WTC11 (cell line): ENCODE results near the gene MFSD1. TPM values are rescaled to one million over a fixed set of nuclear protein-coding genes. Genes with fewer than 3 reads are reported as not detected.

ENCODE experiments used
- ATAC-seq: fragments of 200-7000 bp; cut with Tn5 transposase; 2 replicates; pipeline ENCODE4 v1.10.0; 2021; ENCODE audit warnings: mild to moderate bottlenecking, moderate library complexity
- CTCF ChIA-PET: fragments of 300-600 bp; sonication (Branson Sonifier 250); formaldehyde crosslinking; loops from one replicate; lab custom pipeline; 2021; ENCODE audit warnings: antibody characterized with exemption; lab: Charles Lee
- POLR2A ChIA-PET: fragments of 350-600 bp; sonication (Branson Sonifier 250); formaldehyde crosslinking; loops from one replicate; lab custom pipeline; 2021; ENCODE audit warnings: antibody characterized with exemption; lab: Charles Lee
- DNase-seq: peaks from one replicate; pipeline ENCODE4 v3.0.0; 2021; ENCODE audit warnings: low spot score
- H3K27ac Mint-ChIP-seq: 2 replicates; pipeline ENCODE4 v1.8.0; 2021; ENCODE audit warnings: mixed read lengths
- H3K27me3 Mint-ChIP-seq: 2 replicates; pipeline ENCODE4 v1.8.0; 2021; ENCODE audit warnings: low read depth, mild to moderate bottlenecking, moderate library complexity, mixed read lengths
- H3K36me3 Mint-ChIP-seq: 2 replicates; pipeline ENCODE4 v1.8.0; 2021; ENCODE audit warnings: mixed read lengths
- H3K4me1 Mint-ChIP-seq: 2 replicates; pipeline ENCODE4 v1.8.0; 2022; ENCODE audit warnings: mixed read lengths
- H3K4me3 Mint-ChIP-seq: 2 replicates; pipeline ENCODE4 v1.8.0; 2021; ENCODE audit warnings: mild to moderate bottlenecking, moderate library complexity, mixed read lengths
- H3K9me3 Mint-ChIP-seq: 2 replicates; pipeline ENCODE4 v1.8.0; 2021; ENCODE audit warnings: mixed read lengths
- CREB1 ChIP-seq: sonication (generic); formaldehyde crosslinking; IDR thresholded peaks from 2 replicates; pipeline ENCODE4 v1.8.0; 2023; ENCODE audit warnings: mild to moderate bottlenecking, missing genetic modification reagents
- FOXJ3 ChIP-seq: sonication (generic); formaldehyde crosslinking; IDR thresholded peaks from 2 replicates; pipeline ENCODE4 v1.9.0; 2021; ENCODE audit warnings: missing genetic modification reagents, mild to moderate bottlenecking, borderline replicate concordance
- IRF2 ChIP-seq: sonication (generic); formaldehyde crosslinking; IDR thresholded peaks from 2 replicates; pipeline ENCODE4 v1.8.0; 2022; ENCODE audit warnings: low read depth, missing genetic modification reagents, borderline replicate concordance
- MXD4 ChIP-seq: fragments of 250-450 bp; sonication (Bioruptor Pico); IDR thresholded peaks from 2 replicates; pipeline ENCODE4 v1.8.0; 2021; ENCODE audit warnings: mild to moderate bottlenecking, moderate library complexity, borderline replicate concordance
- NFATC4 ChIP-seq: fragments of 250-450 bp; sonication (Bioruptor Pico); IDR thresholded peaks from 2 replicates; pipeline ENCODE4 v1.9.0; 2021; ENCODE audit warnings: mild to moderate bottlenecking
- NFYB ChIP-seq: sonication (generic); formaldehyde crosslinking; conservative IDR thresholded peaks from 2 replicates; pipeline ENCODE4 v1.8.0; 2022; ENCODE audit warnings: low read depth, missing genetic modification reagents
- OVOL2 ChIP-seq: fragments of 250-450 bp; sonication (Bioruptor Pico); IDR thresholded peaks from 2 replicates; pipeline ENCODE4 v1.9.0; 2021; ENCODE audit warnings: mild to moderate bottlenecking, borderline replicate concordance
- ZNF138 ChIP-seq: sonication (generic); formaldehyde crosslinking; conservative IDR thresholded peaks from 2 replicates; pipeline ENCODE4 v1.8.1; 2022; ENCODE audit warnings: mild to moderate bottlenecking, moderate library complexity, missing genetic modification reagents
- ZNF219 ChIP-seq: sonication (generic); formaldehyde crosslinking; IDR thresholded peaks from 2 replicates; pipeline ENCODE4 v1.8.0; 2023; ENCODE audit warnings: missing genetic modification reagents, mild to moderate bottlenecking, borderline replicate concordance
- ZNF317 ChIP-seq: sonication (generic); formaldehyde crosslinking; IDR thresholded peaks from 2 replicates; pipeline ENCODE4 v1.8.1; 2023; ENCODE audit warnings: low read depth, mild to moderate bottlenecking, moderate library complexity, missing genetic modification reagents, borderline replicate concordance
- total RNA-seq: library from RNA; stranded (reverse); gene quantifications from 3 replicates; pipeline ENCODE4 v1.2.3, GENCODE V29; 2021
- TF ChIP-seq, protein P1 (sequence below): sonication (generic); formaldehyde crosslinking; IDR thresholded peaks from 2 replicates; pipeline ENCODE4 v1.8.1; 2023; ENCODE audit warnings: mild to moderate bottlenecking, missing genetic modification reagents, borderline replicate concordance
- TF ChIP-seq, protein P2 (sequence below): sonication (generic); formaldehyde crosslinking; IDR thresholded peaks from 2 replicates; pipeline ENCODE4 v1.8.1; 2022; ENCODE audit warnings: low read depth, missing genetic modification reagents, borderline replicate concordance
- TF ChIP-seq, protein P3 (sequence below): sonication (generic); formaldehyde crosslinking; IDR thresholded peaks from 2 replicates; pipeline ENCODE4 v1.8.1; 2023; ENCODE audit warnings: mild to moderate bottlenecking, missing genetic modification reagents, moderate library complexity
- TF ChIP-seq, protein P4 (sequence below): fragments of 250-450 bp; sonication (Bioruptor Pico); IDR thresholded peaks from 2 replicates; pipeline ENCODE4 v2.1.2; 2022; ENCODE audit warnings: mild to moderate bottlenecking, moderate library complexity
- TF ChIP-seq, protein P5 (sequence below): fragments of 200-600 bp; IDR thresholded peaks from 2 replicates; pipeline ENCODE4 v1.8.0; 2022; ENCODE audit warnings: antibody characterized with exemption
- TF ChIP-seq, protein P6 (sequence below): sonication (generic); formaldehyde crosslinking; IDR thresholded peaks from 2 replicates; pipeline ENCODE4 v1.8.1; 2022; ENCODE audit warnings: mild to moderate bottlenecking, missing genetic modification reagents, moderate library complexity, borderline replicate concordance

MFSD1 gene
- total RNA-seq, 1 experiment from 2014 or later, result 8.2 TPM

DNA sequence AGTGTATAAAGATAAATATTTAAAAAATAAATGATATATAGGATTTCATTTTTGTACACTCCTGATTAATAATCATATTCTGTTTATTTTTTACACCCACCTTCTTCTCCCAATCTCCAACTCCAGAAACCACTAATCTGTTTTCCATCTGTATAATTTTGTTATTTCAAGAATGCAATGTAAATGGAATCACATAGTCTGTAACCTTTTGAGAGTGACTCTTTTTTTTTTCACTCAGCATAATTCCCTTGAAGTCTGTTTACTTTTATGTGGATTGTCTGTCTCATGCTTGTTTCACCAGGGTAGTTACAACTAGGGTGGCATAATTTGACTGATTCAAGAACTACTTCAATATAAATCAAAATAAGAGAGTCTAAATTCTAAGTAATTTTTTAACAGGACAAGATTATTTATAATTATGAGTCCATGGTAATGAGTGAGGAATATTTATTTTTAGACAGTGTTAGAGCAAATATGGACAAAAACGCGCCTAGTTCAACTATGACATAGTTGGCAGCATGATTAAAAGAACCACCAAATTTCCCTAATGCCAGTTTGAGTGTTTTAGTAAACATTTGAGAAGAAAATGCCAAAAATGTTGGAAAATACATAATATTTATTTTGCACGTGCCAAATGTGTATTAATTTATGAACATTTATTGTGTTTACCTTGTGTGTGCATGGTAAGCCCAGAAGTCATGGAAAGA lies 19.4 kb upstream of the MFSD1 start (continued):
- TF ChIP-seq, protein P1, sequence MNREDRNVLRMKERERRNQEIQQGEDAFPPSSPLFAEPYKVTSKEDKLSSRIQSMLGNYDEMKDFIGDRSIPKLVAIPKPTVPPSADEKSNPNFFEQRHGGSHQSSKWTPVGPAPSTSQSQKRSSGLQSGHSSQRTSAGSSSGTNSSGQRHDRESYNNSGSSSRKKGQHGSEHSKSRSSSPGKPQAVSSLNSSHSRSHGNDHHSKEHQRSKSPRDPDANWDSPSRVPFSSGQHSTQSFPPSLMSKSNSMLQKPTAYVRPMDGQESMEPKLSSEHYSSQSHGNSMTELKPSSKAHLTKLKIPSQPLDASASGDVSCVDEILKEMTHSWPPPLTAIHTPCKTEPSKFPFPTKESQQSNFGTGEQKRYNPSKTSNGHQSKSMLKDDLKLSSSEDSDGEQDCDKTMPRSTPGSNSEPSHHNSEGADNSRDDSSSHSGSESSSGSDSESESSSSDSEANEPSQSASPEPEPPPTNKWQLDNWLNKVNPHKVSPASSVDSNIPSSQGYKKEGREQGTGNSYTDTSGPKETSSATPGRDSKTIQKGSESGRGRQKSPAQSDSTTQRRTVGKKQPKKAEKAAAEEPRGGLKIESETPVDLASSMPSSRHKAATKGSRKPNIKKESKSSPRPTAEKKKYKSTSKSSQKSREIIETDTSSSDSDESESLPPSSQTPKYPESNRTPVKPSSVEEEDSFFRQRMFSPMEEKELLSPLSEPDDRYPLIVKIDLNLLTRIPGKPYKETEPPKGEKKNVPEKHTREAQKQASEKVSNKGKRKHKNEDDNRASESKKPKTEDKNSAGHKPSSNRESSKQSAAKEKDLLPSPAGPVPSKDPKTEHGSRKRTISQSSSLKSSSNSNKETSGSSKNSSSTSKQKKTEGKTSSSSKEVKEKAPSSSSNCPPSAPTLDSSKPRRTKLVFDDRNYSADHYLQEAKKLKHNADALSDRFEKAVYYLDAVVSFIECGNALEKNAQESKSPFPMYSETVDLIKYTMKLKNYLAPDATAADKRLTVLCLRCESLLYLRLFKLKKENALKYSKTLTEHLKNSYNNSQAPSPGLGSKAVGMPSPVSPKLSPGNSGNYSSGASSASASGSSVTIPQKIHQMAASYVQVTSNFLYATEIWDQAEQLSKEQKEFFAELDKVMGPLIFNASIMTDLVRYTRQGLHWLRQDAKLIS (CRISPR knock-in tag), result no peak
- no peak for TF ChIP-seq ZNF138 (CRISPR knock-in tag)
- TF ChIP-seq, protein P2, sequence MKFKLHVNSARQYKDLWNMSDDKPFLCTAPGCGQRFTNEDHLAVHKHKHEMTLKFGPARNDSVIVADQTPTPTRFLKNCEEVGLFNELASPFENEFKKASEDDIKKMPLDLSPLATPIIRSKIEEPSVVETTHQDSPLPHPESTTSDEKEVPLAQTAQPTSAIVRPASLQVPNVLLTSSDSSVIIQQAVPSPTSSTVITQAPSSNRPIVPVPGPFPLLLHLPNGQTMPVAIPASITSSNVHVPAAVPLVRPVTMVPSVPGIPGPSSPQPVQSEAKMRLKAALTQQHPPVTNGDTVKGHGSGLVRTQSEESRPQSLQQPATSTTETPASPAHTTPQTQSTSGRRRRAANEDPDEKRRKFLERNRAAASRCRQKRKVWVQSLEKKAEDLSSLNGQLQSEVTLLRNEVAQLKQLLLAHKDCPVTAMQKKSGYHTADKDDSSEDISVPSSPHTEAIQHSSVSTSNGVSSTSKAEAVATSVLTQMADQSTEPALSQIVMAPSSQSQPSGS (CRISPR knock-in tag), result no peak

DNA sequence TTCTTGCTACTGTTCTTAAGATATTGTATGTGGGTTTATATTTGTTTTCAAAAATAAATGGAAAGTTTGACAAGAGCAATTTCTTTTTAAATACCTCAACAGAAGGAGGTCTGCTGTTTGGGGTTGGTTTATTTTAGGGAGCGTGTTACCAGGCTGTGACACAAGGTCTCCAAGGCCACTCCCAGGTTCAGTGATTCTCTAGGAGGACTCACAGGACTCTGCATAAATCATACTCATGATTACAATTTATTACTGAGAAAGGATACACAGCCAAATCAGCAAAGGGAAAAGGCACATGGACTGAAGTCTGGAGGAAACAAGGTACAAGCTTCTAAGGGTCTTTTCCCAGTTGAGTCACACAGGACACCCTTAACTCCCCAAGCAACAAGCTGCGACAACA lies 18.8 kb upstream of the MFSD1 start:
- ChIA-PET CTCF (interaction anchor here (2.3 kb wide), 1 partner anchor 55 kb away, joined by 7 read pairs; no protein-coding TSS in a partner anchor), POLR2A (no interaction called here)
- Mint-ChIP-seq H3K36me3 (no peaks in the 10 kb centered on the region), H3K27ac (no peak overlapping the region), H3K27me3 (no peaks in the 10 kb centered on the region), H3K9me3 (no peaks in the 10 kb centered on the region), H3K4me1 (no peaks in the 10 kb centered on the region), H3K4me3 (no peak overlapping the region)
- no peak for DNase-seq
- ATAC-seq, result no peak
- TF ChIP-seq CREB1 (no peak), NFYB (CRISPR knock-in tag) (no peak), FOXJ3 (CRISPR knock-in tag) (no peak), OVOL2 (CRISPR knock-in tag) (no peak), IRF2 (CRISPR knock-in tag) (no peak), MXD4 (no peak), NFATC4 (CRISPR knock-in tag) (no peak), ZNF317 (CRISPR knock-in tag) (no peak), ZNF219 (CRISPR knock-in tag) (no peak)
- TF ChIP-seq, protein P3, sequence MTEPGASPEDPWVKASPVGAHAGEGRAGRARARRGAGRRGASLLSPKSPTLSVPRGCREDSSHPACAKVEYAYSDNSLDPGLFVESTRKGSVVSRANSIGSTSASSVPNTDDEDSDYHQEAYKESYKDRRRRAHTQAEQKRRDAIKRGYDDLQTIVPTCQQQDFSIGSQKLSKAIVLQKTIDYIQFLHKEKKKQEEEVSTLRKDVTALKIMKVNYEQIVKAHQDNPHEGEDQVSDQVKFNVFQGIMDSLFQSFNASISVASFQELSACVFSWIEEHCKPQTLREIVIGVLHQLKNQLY (CRISPR knock-in tag), result no peak
- TF ChIP-seq, protein P4, sequence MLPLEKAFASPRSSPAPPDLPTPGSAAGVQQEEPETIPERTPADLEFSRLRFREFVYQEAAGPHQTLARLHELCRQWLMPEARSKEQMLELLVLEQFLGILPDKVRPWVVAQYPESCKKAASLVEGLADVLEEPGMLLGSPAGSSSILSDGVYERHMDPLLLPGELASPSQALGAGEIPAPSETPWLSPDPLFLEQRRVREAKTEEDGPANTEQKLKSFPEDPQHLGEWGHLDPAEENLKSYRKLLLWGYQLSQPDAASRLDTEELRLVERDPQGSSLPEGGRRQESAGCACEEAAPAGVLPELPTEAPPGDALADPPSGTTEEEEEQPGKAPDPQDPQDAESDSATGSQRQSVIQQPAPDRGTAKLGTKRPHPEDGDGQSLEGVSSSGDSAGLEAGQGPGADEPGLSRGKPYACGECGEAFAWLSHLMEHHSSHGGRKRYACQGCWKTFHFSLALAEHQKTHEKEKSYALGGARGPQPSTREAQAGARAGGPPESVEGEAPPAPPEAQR (CRISPR knock-in tag), result no peak
- TF ChIP-seq, protein P5, sequence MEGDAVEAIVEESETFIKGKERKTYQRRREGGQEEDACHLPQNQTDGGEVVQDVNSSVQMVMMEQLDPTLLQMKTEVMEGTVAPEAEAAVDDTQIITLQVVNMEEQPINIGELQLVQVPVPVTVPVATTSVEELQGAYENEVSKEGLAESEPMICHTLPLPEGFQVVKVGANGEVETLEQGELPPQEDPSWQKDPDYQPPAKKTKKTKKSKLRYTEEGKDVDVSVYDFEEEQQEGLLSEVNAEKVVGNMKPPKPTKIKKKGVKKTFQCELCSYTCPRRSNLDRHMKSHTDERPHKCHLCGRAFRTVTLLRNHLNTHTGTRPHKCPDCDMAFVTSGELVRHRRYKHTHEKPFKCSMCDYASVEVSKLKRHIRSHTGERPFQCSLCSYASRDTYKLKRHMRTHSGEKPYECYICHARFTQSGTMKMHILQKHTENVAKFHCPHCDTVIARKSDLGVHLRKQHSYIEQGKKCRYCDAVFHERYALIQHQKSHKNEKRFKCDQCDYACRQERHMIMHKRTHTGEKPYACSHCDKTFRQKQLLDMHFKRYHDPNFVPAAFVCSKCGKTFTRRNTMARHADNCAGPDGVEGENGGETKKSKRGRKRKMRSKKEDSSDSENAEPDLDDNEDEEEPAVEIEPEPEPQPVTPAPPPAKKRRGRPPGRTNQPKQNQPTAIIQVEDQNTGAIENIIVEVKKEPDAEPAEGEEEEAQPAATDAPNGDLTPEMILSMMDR, result no peak
- TF ChIP-seq, protein P6, sequence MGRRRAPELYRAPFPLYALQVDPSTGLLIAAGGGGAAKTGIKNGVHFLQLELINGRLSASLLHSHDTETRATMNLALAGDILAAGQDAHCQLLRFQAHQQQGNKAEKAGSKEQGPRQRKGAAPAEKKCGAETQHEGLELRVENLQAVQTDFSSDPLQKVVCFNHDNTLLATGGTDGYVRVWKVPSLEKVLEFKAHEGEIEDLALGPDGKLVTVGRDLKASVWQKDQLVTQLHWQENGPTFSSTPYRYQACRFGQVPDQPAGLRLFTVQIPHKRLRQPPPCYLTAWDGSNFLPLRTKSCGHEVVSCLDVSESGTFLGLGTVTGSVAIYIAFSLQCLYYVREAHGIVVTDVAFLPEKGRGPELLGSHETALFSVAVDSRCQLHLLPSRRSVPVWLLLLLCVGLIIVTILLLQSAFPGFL (CRISPR knock-in tag), result no peak
